NCI-H2171 treated with DMSO at 0.1 percent for 48 hours (cell line): Measurements from ENCODE around the gene NMNAT2.

ENCODE experiments used
- DNase-seq: peaks from one replicate; lab custom pipeline; 2025; lab: John Stamatoyannopoulos, UW

The NMNAT2 gene

GRCh38 chr1:183236158-183236725 is 181.9 kb downstream of the NMNAT2 start:
- DNase-seq = peak; percentile 30

- DNase-seq = no peak
These were observed 182.7 kb downstream of the NMNAT2 start for GRCh38 chr1:183235503-183235902.

- peak; percentile 93 for DNase-seq
These were observed 183.3 kb downstream of the NMNAT2 start for GRCh38 chr1:183234660-183235476.

- DNase-seq = no peak
These were observed 185.1 kb downstream of the NMNAT2 start for GRCh38 chr1:183233113-183233512.

GRCh38 chr1:183231545-183231944 is 186.6 kb downstream of the NMNAT2 start:
- no peak for DNase-seq

- DNase-seq = no peak
These were observed 187.8 kb downstream of the NMNAT2 start for GRCh38 chr1:183230413-183230812.

- no peak for DNase-seq
These were observed 189.6 kb downstream of the NMNAT2 start for GRCh38 chr1:183228347-183229220.

GRCh38 chr1:183227422-183228346 is 190.5 kb downstream of the NMNAT2 start:
- peak; percentile 24 for DNase-seq

GRCh38 chr1:183226963-183227362 is 191.2 kb downstream of the NMNAT2 start:
- DNase-seq = peak; percentile 55

- peak; percentile 50 for DNase-seq
These were observed 191.8 kb downstream of the NMNAT2 start for GRCh38 chr1:183226361-183226760.

GRCh38 chr1:183223467-183223866 is 194.7 kb downstream of the NMNAT2 start:
- no peak for DNase-seq

- DNase-seq = no peak
These were observed 195.3 kb downstream of the NMNAT2 start for GRCh38 chr1:183222909-183223308.

- DNase-seq = peak; percentile 39
These were observed 198.6 kb downstream of the NMNAT2 start for GRCh38 chr1:183219616-183220009.

- no peak for DNase-seq
These were observed 199.1 kb downstream of the NMNAT2 start for GRCh38 chr1:183218971-183219615.

GRCh38 chr1:183218027-183218618 is 200.1 kb downstream of the NMNAT2 start:
- peak; percentile 98 for DNase-seq

- no peak for DNase-seq
These were observed 202.2 kb downstream of the NMNAT2 start for GRCh38 chr1:183215936-183216335.

- peak; percentile 95 for DNase-seq
These were observed 203.0 kb downstream of the NMNAT2 start for GRCh38 chr1:183215076-183215720.

- peak; percentile 86 for DNase-seq
These were observed 203.9 kb downstream of the NMNAT2 start for GRCh38 chr1:183214021-183214970.

GRCh38 chr1:183212870-183213269 is 205.3 kb downstream of the NMNAT2 start:
- DNase-seq = peak; percentile 62
